ENCODE results near the gene SNTB2. TPM values are rescaled to one million over a fixed set of nuclear protein-coding genes. Genes with fewer than 3 reads are reported as not detected.

SNTB2 gene
- total and polyA plus RNA-seq, 2 of the 13 experiments (the other 11 are each of a cell fraction or from before 2014, with no cell fraction given) = 11.5 to 19.2 TPM

GRCh38 chr16:69310653-69311532, 123.9 kb downstream of the SNTB2 start, which contains the start of gene VPS4A (continued):
- TF ChIP-seq ZNF674 (CRISPR knock-in tag; IDR thresholded peaks at IDR 0.05; ENCODE audit: low read depth) (0 out of 2 replicates have a peak, but pooled peaks have one; percentile 93), RFX5 (IDR thresholded peaks at IDR 0.05; ENCODE audit: low read depth, low read length) (peak; percentile 52; the same call in 1 of the 2 replicates), WIZ (CRISPR knock-in tag; IDR thresholded peaks at IDR 0.05) (0 out of 2 replicates have a peak, but pooled peaks have one; percentile 28), SYNCRIP (IDR thresholded peaks at IDR 0.05; ENCODE audit: insufficient read depth, low read depth, low read length) (no peak), CBFB (CRISPR knock-in tag; IDR thresholded peaks at IDR 0.05) (peak; percentile 59; the same call in 1 of the 2 replicates), MBD4 (IDR thresholded peaks at IDR 0.05; ENCODE audit: borderline replicate concordance, low read length) (no peak), HDAC2 (CRISPR knock-in tag; IDR thresholded peaks at IDR 0.05) (peak; percentile 31), EP300 (IDR thresholded peaks at IDR 0.05; ENCODE audit: low read depth in 2 of 2, low read length in 2 of 2) (peak; percentile 14 to 54; a peak in 2 of 4 replicates), EP300 (CRISPR knock-in tag; IDR thresholded peaks at IDR 0.05; ENCODE audit: borderline replicate concordance) (no peak), HNF1A (IDR thresholded peaks at IDR 0.05; ENCODE audit: low read depth) (no peak), HNF1A (CRISPR knock-in tag; IDR thresholded peaks at IDR 0.05; ENCODE audit: borderline replicate concordance) (0 out of 2 replicates have a peak, but pooled peaks have one; percentile 19), GLMP (CRISPR knock-in tag; IDR thresholded peaks at IDR 0.05; ENCODE audit: borderline replicate concordance) (0 out of 2 replicates have a peak, but pooled peaks have one; percentile 40), ZFP36 (IDR thresholded peaks at IDR 0.05; ENCODE audit: borderline replicate concordance, low read depth, low read length, partially characterized antibody) (no peak), ZNF672 (CRISPR knock-in tag; IDR thresholded peaks at IDR 0.05) (0 out of 2 replicates have a peak, but pooled peaks have one; percentile 82), ZBTB43 (CRISPR knock-in tag; conservative IDR thresholded peaks at IDR 0.05) (no peak; the same call in 1 of the 2 replicates), TBX2 (CRISPR knock-in tag; IDR thresholded peaks at IDR 0.05; ENCODE audit: borderline replicate concordance) (peak; percentile 71; the same call in 1 of the 2 replicates), RBFOX2 (IDR thresholded peaks at IDR 0.05; ENCODE audit: low read depth, low read length) (peak; percentile 93), PRDM10 (CRISPR knock-in tag; IDR thresholded peaks at IDR 0.05; ENCODE audit: low read depth) (no peak)
